Stimulated activated CD8-positive, alpha-beta memory T cell treated with anti-CD3 and anti-CD28 coated beads, Interleukin-12 subunit alpha, Interleukin-12 subunit beta, amount 100 ng/mL, for 24 hours (primary cell): ENCODE measurements around the gene AXIN1.

ENCODE experiments used
- DNase-seq: peaks from one replicate; pipeline ENCODE4 v3.0.0-alpha.2; 2020; ENCODE audit errors: extremely low read depth

AXIN1 gene

DNA sequence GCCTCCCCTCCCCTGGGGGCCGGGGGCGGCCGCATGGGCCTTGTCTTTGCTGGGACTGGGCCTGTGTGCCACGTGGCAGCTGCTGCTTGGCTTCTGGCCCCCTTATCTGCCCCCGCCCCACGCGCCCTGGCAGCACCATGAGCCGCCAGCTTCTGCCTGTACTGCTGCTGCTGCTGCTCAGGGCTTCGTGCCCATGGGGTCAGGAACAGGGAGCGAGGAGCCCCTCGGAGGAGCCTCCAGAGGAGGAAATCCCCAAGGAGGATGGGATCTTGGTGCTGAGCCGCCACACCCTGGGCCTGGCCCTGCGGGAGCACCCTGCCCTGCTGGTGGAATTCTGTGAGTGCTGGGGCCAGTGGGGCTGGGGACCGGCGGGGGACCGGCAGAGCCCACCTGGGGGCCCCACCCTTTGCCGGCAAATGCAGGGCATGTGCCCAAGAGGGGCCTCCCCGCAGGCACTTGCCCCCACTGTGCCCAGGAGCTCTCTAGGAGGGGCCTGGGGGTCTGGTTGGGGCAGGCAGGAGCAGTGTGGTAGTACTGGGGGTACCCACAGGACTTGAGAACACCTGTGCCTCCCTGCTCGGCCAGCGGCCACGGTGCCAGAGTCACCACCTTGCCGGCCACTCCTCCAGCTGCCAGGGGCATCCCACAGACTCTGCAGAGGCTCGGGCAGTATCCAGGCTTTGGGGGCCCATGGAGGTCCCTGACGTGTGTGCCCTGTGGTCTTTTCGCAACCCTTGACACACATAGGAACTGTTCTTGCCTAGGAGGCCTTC, 69.3 kb downstream of the AXIN1 start, which contains the start of gene PDIA2:
TSS of gene PDIA2 (plus strand) at position 132 of the 773 bp plus-strand sequence. CDS start at position 138, 6 bp downstream.
- DNase-seq, result no peak

DNA sequence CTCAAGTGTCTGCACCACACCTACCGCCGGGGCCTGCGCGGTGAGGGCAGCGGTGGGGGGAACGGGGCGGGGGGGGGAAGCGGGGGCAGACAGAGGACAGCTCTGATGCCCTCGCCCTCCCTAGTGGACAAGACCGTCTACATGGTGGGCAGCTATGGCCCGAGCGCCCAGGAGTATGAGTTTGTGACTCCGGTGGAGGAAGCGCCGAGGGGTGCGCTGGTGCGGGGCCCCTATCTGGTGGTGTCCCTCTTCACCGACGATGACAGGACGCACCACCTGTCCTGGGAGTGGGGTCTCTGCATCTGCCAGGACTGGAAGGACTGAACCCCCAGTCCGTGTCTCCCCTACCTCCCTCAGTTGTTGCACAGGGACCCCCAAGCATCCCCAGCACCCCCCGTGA, 70.0 kb downstream of the AXIN1 start:
- no peak for DNase-seq

DNA sequence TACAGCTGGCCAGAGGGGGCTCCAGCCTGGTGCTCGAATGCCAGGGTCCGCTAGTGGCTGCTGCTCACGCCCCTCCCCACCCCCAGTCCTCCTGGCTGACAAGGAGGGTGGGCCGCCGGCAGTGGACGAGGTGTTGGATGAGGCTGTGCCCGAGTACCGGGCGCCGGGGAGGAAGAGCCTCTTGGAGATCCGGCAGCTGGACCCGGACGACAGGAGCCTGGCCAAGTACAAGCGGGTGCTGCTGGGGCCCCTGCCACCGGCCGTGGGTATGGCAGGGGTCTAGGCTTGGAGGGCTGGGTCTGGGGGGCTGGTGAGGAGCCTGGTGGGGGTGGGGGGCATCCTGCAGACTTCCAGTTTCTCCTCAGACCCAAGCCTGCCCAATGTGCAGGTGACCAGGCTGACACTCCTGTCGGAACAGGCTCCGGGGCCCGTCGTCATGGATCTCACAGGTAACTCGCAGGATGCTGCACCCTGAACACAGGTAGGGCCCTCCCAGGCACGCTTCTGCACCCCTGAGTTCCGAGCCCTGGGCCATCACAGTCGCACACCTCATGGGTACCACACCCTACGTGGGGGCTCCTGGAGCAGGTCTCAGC, 70.8 kb downstream of the AXIN1 start:
- DNase-seq, result no peak

DNA sequence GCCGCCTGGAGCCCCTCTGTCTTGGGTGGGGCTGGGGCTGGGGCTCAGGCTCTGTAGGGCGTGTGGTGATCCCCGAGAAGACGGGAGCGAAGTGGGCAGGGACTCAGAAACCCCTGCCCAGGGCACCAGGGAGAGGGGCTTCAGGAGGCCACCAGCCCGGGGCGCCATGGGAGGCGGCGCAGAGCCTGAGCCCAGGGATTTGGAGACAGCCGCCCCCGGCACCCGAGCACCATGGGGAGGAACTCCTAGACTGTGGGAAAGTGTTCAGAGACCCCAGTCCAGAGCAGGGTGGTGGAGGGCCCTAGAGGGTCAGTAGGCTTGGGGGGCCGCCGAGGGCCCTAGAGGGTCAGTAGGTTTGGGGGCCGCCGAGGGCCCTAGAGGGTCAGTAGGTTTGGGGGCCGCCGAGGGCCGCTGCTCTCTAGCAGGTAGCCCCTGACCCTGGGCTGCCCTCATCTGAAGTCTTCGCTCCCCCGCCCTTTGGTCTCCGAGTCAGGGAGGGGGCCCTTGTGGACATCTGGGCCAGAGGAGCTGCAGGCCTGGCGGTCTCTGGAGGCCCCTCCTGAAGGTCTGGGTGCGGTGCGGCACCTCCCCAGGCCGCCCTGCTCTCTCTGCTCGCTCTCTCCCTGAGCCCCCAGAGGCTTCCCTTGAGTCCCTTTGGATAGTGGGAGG, 71.4 kb downstream of the AXIN1 start:
- DNase-seq, result no peak

DNA sequence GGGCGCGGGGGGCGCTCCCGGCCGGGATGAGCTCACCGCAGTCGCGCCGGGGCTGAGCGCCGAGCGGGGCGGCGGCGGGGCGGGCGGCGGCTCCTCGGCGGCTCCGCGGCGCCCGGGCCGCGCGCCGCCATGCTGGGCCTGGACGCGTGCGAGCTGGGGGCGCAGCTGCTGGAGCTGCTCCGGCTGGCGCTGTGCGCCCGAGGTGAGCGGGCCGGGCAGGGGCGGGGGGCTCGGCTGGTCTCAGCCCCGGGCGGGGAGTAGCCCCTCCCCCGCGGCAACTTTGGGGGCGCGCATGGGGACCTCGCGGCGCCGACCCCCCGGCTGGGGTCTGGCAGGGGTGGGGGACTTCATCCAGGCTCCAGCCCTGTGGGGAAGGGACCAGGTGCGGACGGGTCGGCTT, 72.0 kb downstream of the AXIN1 start, which contains the start of gene ARHGDIG:
TSS of gene ARHGDIG (plus strand) at position 40 of the 400 bp plus-strand sequence. CDS start at position 130, 90 bp downstream.
- no peak for DNase-seq

DNA sequence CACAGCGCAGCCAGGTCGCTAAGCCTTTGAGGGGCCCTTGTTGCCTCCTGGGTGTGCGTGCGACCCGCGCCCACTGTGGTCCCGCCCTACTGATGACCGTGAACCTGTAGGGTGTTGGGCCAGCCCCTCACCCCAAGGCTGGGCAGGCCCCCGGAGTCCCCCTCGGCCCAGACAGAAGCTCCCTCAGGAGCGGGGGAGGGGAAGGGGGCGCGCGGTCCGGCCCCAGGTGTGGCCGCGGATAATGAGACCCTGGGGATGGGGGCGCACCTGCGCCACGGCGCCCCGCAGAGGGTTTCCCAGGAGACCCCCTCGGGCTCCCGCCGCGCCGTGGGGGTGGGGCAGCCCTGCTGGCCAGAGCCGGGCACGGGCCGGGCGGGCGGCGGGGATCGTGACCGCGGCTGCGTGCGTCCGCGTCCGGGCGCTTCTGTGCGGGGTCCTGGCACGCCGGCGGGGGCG, 72.5 kb downstream of the AXIN1 start:
- no peak for DNase-seq

DNA sequence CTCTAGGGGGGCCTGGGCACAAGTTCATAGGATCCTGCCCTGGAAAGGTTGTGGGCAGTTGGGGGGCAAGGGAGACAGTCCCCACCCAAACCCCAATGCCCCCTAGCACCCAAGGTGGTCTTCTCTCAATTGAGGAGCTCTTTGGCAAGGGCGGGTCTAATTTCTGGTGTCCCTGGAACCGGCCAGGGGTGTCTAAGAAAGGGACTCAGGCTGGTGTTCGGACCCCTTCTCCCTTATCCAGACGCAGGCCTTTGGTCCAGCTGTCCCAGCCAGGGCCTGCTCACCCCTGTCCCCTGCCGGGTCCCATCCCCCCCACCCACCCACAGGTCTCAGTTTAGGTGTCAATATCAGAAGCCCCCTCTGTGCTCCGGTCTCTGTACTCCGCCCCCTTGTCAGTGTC, 73.0 kb downstream of the AXIN1 start:
- no peak for DNase-seq

DNA sequence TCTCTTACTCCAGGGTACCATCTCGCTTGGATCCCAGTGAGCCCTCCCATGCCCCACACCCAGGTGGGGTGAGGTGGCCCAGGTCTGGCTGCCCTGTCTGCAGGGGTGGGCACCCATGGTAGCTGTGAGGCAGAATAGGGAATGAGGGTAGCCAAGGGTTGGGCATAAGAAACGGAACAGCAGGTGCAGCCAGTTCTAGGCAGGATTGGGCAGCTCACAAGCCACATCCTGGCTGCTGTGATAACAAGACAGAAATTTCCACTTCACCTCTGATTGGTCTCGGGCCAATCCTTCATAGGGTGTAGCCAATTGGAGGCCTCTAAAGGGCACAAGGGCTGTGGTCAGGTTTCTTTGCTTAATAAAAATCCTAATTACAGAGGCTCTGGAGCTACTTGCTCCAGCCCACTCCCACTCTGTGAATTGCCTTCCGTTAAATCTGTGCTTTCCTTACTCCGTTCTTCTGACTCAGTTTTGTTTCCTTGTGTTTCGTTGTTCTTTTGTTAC, 73.6 kb downstream of the AXIN1 start:
- DNase-seq, result no peak

DNA sequence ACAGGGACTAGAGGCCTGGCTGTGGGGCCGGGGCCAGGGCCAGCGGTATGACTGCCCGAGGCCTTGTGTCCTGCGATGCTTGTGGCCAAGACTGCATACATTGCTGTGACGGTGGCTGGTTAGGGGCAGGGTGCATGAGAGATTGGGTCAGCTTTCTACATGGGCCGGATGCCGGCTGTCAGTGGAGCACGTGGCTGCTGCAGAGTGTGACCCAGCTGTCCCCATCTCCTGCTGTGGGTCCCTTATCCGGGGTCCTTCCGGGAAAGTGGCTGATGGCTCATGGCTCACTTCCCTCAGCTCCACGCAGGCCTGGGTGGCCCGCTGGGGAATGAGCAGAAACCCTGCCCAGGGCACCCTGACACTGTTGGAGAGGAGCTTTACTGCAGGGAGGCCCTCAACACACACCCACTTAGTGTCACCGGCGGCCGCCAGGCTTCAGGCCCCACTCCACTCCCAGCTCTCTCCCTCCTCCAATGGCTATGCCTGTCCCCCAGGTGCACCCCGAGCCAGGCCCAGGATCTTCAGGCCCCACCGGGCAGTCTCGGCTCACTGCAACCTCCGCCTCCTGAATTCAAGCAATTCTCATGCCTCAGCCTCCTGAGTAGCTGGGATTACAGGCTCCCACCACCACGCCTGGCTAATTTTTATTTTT, 76.0 kb downstream of the AXIN1 start:
- no peak for DNase-seq

DNA sequence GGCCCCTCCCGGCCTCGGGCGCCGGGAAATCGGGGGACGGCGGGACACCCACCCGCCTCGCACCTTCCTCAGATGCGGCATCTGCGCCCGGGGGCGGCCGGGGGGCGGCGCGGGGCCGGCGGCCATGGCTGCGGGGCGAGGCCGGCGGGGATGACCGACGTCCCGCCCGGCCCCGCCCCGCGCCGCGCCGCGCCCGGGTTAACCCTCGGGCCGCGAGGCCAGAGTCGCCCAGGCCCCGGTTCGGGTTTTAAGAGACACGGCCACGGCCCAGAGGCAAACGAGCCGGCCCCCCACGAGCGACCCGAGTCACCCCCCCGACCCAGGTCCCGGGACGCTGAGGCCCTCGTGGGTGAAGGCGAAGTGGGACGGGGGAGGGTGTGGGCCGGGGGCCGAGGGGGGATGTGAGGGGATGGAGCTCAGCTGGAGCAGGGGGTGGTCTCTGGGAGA, 76.7 kb downstream of the AXIN1 start, which contains the start of gene RGS11:
TSS of gene RGS11 (minus strand) at position 159 of the 447 bp plus-strand sequence. CDS start at position 126, 33 bp downstream.
- DNase-seq, result no peak

DNA sequence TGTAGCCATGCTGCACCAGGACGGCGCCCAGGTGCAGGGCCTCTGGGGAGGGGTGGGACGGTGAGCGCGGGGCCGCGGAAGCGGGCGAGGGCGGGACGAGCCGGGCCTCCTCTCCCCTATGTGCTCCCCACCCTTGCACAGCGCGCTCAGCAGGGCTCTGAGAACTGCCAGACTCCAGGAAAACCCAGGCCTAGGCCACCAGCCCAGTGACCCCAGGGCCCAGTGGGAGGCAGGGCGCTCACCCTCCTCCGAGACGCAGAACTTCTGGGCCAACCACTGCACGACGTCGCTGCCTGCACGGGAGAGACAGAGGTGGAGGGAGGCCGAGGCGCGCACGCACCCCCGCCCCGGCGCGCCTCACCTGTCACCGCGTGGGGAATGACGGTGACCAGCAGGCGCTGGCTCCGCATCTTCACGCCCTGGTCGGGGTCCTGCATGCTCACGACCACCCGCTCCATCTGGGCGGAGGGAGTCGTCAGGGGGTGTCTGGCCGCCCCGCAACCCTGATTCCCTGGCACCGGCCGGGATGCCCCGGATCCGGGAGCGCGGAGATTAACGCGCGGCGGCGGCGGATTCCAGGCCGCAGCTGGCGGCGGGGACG, 77.4 kb downstream of the AXIN1 start:
- no peak for DNase-seq

DNA sequence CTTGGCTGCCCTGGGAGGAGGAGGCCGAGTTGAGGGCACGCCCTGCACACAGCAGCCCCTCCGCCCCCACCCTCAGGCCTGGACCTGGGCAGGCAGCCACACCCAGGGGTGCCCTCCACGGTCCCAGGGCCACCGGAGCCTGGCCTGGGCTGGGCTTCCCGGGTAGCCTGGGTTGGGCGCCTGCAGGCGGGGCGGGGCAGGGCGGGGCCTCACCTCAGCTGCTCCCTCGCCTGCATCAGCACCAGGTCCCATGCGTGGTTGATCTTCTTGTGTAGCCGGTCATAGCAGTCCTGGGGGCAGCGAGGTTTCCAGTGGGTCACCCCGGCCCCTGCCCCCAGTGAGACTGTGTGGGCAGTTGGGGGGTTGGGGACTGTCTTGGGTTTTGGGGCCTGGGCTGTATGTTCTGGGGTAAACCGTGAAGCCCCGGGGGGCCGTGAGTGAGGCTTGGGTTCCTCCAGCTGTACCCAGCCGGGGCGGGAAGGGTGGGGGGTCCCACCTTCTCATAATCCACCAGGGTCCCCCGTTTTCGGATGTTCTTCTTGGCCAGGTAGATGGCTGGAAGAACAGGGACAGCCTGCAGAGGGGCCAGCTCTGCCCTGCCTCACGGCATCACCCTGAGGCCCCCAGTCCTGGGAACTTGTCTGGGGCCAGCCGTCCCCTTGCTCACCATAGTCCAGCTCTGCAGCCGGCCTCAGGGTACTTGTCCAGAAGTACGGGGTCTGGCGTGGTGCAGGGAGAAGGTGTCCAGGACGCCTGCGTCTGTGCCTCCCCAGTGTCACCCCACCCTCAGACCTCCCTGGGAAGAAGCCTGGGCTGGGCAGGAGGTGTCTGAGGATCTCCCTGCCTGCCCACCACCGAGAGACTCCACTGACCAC, 78.7 kb downstream of the AXIN1 start:
- DNase-seq, result no peak

DNA sequence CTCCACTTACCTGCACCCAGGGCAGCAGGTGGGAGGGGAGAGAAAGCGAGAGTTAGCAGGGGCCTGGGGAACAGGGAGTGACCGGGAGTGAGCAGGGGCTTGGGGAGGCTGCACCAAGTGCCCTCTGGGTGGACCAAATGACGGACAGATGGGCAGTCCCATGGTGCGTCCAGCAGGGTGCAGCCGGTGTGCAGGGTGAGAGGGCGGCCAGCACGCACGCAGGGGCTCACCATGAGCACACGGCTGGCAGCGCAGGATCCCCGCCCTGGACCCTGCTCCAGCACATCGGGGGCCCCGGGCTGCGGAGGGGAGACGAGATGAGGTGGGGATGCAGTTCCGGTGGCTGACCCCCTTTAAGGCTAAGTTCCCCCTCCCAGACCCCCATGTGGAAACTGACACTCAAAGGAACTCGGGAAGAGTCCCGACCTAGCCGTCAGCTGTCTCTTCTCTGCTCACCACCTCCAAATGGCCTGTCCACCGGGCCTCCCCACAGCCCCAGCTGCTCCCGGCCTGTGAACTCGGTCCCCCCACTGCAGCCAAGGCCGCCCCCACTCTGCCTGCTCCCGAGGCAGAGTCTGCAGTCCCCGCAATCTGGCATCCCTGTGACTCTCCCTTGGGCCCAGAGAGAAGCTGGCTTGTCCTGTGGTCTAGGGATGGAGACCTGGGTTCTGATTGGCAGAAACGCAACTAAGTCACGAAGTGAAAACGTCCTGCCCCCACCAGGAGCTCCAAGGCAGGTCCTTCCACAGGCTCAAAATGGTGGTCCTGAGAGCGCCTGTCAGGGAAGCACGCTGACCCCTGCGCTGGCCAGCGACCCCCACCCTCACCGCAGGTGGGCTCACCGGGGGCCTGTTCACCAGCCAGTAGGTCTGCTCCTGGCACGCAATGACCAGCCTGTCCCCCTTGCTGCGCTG, 79.6 kb downstream of the AXIN1 start:
- DNase-seq, result no peak

DNA sequence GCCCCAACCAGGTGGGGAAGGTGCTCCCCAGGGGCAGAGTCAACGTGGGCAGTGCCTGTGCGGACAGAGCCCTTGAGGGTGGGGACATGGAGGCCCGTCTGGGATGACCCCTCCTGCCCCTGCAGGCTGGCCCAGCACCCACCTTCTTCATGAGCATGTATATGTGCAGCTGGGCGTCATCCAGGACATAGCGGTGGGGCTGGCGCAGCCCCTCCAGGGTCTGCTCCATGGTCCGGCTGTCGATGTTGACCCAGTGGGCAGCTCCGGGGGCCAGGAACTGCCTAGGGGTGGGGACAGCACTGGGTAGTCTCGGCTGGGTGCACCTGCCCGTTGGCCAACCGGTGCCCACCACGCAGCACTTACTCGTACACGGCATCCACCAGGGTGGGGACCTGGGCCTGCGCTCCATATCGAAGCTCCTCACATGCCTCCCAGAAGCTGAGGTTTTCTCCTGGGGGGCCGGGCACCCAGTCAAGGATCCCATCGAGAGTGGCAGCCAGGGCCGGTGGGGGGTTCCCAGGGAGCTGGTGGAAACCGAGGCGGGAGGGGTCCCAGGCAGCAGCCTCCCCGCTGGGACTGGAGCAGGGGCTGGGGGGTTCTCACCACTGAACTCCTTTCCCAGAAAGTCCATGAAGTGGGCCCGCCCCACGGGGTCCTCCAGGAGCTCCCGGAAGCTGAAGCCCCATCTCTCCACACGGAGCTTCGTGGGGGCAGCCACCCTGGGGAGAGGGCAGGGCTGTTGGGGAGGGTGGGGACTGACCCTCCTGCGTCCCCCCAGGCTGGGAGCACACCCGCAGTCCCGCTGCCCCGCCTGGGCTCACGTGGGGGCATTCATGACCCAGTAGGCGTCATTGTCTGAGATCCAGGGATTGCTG, 81.9 kb downstream of the AXIN1 start:
- no peak for DNase-seq

DNA sequence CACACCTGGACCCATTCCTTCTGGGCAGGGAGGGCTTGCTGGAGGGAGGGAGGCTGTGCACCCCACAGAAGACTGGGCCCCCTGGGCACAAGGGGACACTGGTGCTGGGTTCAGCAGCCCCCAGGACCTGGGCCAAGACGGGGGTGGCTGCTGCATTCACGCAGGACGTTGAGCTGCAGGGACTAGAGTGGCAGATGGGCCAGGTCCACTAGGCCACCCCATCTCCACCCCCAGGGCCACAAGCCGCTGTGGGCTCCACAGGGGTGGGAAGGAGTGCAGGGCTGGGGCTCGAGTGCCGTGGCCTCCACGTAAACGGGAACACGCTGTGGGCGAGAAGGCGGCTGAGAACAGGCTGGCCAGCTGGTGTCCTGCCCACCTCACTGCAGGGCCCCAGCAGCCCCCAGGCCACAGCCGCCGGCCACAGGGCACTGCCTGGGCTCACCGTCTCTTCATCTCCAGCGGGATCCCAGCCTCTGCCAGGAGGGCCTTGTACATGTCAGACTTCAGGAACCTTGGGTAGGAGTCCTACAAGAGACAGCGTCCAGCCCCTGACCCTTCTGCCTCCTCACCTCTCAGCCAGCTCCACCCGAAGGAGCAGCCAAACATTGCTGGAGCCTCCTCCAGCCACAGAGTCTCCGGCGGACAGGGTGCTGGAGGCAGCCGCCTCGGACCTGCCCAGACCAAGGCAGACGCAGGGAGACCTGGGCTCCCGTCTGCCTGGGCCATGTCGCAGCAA, 83.3 kb downstream of the AXIN1 start:
- no peak for DNase-seq

DNA sequence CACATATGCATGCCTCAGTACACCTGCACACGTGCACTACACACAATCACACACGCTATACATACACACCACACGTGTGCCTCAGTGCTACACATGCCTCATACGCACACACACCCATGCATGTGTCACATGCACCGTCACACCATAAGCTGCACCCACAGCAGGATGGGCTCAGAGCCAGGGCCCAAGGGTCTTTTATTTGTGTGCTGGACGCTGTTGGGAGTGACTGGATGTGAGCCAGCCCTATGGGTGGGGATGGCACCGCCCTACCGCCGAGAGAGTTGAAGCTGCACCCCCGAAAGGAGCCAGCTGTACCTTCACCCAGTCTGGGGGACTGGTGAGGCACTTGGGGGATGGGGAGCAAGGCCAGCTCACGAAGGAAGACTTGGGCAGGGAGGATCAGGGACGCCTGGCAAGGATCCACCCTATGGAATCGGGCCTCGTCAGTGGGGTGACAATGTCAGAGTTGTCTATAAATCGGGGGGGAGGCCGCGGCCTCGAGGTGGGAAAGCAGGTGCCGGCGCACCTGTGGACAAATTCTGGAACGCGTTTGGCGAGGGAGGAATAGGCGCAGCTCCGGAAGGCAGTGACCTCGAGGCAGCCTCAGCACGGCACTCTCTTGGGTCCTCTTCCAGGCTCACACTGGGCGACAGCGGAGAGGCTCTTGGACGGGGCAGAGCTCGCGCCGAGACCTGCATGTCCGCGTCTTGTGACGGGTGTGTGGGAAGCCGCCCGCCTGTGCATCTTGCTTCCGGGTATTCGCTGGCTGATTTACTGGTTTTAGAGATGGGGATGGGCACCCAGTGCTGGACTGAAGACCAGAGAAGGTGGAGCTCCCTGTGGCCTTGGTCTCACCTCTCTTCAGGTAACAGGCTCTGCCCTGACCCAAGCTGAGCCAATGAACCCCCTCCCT, 84.1 kb downstream of the AXIN1 start:
- DNase-seq, result no peak
